VCaP (cell line): ENCODE data around the gene NMT1.

Experiments used
- H3K27ac ChIP-seq: fragments of 450-650 bp; 2 replicates; pipeline ENCODE4 v1.5.1; 2017
- TF ChIP-seq, protein P1 (sequence below): fragments of 450-650 bp; conservative IDR thresholded peaks from 2 replicates; pipeline ENCODE4 v1.5.1; 2017; ENCODE audit warnings: mild to moderate bottlenecking, moderate library complexity

Gene NMT1

DNA sequence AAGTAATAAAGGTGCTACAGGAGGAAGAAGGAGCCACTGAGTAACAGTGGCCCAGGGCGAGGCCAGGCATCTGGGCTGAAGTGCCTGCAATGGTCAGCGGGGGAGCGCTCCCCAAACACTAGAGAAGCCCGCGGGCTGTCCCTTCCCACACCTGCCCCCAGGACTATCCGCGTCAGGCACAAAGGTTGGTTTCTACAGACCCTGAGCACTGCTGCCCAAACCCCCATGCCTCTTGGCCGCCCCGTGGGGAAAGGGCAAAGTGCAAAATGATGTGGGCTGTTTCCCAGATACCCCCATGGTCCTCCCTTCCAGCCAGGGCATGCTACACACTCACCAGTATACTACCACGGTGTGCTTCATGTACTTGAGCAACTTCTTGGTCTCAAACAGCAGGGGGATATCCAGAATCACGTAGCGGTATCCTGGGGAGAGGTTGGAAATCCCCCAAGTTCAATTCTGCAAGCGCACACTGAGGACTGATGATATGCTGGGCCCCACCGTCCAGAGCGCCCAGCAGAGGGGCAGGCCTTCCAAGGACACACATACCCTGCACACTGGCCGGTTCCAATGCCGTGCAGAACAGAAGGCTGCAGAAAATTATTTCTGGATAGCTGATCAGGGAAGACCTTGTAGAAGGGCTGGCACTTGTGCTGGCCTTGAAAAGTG is 31.2 kb upstream of the NMT1 start:
- TF ChIP-seq, protein P1, sequence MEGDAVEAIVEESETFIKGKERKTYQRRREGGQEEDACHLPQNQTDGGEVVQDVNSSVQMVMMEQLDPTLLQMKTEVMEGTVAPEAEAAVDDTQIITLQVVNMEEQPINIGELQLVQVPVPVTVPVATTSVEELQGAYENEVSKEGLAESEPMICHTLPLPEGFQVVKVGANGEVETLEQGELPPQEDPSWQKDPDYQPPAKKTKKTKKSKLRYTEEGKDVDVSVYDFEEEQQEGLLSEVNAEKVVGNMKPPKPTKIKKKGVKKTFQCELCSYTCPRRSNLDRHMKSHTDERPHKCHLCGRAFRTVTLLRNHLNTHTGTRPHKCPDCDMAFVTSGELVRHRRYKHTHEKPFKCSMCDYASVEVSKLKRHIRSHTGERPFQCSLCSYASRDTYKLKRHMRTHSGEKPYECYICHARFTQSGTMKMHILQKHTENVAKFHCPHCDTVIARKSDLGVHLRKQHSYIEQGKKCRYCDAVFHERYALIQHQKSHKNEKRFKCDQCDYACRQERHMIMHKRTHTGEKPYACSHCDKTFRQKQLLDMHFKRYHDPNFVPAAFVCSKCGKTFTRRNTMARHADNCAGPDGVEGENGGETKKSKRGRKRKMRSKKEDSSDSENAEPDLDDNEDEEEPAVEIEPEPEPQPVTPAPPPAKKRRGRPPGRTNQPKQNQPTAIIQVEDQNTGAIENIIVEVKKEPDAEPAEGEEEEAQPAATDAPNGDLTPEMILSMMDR = no peak
- no peak overlapping the region for H3K27ac ChIP-seq

DNA sequence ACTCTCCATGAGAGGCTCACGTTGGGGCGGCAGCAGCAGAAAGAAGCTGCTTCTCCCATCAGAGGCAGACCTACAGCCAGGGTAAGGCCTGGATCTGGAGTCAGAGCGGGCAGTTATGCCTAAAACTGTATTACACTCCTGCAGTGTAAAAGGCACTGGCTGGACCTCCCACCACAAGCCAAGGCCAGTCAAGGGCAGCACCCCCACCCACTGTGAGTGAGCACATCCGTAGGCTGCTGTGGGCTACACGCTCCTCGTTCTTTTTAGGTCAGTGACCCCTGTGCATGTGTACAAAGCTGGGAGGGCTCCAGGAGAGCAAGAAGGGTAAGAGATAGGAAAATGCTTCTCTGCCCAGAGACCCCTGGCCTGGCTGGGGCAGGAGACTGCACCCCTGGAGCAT is 30.4 kb upstream of the NMT1 start:
- TF ChIP-seq, protein P1 = no peak
- H3K27ac ChIP-seq = no peak overlapping the region

DNA sequence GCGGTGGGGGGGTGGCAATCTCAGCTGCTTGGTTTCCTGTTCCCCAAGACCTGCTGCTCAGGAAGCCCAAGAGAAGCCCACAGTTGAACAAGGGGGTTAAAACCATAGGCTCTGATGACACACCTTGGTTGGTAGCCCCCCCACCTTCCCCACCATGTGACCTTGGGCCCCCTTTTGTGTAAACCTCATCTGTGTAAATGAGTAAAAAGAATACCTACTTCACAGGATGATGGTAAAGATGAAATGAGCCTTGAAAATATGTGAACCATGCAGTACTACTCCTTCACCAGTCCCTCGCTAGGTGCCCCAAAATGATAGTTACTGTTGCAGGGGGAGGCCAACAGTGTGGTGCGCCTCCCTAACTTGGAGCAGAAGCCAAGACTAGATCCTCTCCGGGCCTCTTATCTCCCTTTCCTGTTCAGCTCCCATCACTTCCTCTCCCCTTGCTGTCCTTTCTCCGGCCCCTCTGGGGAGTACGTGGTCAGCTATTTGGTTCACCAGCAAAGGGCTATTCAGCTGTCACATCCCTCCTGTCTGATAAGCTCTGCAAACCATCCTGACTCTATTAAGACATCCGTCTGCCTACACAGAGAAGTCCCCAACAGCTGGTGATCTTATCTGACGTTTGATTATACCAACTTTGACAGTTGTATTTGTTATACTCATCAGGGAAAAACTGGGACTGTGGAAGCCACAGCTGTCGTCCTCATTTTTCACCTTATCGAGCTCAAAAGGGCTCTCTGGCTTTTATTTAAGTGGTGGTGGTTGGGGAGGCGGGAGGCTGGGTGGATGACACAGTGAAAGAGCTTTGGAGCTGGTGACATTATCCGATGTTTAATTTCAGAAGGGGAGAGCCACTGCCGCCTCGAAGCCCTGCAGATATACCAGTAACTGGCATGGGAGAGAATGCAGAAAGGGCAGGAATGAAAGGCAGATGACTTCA is 29.6 kb upstream of the NMT1 start:
- TF ChIP-seq, protein P1 = no peak
- H3K27ac ChIP-seq = no peak overlapping the region

DNA sequence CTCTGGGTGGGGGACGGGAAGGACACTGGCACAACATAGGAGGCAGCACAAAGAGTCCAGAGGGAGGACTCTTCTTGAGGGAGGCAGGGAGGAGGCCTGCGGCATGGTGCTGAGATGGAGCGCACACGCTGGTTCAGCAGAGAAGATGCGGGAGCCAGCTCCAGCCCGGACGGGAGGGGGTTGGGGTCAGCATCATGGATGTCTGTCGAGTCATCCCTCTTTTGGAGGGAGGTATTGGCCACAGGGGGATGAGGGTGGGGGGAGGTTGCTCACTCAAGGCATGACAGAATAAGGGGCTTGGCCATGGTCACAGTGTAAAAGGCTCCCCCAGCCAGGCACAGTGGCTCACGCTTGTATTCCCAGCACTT is 29.0 kb upstream of the NMT1 start:
- TF ChIP-seq, protein P1 = no peak
- no peak overlapping the region for H3K27ac ChIP-seq

DNA sequence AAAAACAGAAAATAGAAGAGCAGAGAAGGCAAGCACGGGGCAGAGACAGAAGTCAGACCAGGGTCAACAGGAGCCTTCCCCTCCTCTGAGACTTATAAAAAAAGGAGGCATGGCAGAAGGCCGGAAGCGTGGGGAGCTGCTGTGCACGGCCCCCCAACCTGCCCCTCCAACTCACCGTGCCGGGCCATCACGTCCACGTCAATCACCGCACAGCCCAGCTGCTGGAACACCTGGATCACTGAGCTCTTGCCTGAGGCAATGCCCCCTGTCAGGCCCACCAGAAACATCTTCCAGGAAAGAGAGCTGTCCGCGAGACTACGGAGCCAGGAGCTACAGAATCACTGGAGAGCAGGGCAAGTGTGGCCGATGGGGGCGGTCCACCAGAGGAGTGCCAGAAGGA is 26.5 kb upstream of the NMT1 start:
- TF ChIP-seq, protein P1 = no peak
- no peak overlapping the region for H3K27ac ChIP-seq

DNA sequence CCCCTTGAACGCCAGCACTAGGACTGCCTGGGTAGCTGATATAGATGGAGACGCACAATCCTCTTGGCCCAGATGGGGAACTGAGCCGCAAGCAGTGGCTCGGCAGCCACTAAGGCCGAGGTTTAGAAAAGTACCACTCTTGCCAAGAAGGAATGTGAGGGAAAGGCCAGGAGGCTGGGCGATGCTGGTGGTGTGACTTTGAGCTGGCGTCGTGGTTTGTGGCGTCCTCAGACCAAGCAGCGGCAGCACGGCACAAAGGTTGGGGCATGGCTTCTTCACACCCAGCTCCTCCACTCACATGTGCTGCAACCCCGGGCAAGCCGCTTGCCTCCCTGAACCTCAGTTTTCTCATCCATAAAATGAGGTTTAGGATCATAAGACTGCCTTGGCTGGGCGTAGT is 25.3 kb upstream of the NMT1 start:
- TF ChIP-seq, protein P1 = no peak
- no peak overlapping the region for H3K27ac ChIP-seq

DNA sequence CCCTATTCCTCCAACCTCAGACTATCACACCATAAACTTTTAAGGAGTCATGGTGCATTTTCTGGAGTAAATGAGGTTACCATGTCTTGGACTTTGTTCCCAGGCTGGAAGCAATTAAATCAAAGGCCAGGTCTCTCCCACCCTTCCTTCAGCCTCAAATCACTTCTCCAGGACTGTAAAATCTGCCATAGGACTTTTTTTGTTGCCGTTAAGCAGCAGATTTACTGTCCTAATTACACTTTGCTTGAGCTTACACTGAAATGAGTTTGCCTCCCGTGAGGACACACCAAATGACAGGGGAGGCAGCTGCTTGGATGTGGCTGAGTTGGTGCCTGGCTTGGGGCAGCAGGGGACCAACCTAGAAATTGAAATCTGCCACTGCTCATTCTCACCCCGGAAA is 24.4 kb upstream of the NMT1 start:
- TF ChIP-seq, protein P1 = no peak
- no peak overlapping the region for H3K27ac ChIP-seq
